Activated naive CD8-positive, alpha-beta T cell treated with anti-CD3 and anti-CD28 coated beads, Interleukin-2, amount 50 U/mL, for 16 hours (primary cell): ENCODE results near the gene DHRS4L2.
"Not testable (repeated sequence)": the region's sequence is repeated elsewhere in the genome, so short reads cannot be mapped to it uniquely, and the experiment has no call there.

Experiments used
- DNase-seq: peaks from one replicate; pipeline ENCODE4 v3.0.0-alpha.2; 2020; ENCODE audit warnings: low read depth, low spot score

The DHRS4L2 gene

GRCh38 chr14:24018978-24019377, 30.2 kb downstream of the DHRS4L2 start:
- DNase-seq: not testable (repeated sequence)

GRCh38 chr14:24019944-24020343, 31.2 kb downstream of the DHRS4L2 start:
- DNase-seq: not testable (repeated sequence)

- DNase-seq: not testable (repeated sequence)
Observed at GRCh38 chr14:24020520-24020919, 31.8 kb downstream of the DHRS4L2 start.

DNA sequence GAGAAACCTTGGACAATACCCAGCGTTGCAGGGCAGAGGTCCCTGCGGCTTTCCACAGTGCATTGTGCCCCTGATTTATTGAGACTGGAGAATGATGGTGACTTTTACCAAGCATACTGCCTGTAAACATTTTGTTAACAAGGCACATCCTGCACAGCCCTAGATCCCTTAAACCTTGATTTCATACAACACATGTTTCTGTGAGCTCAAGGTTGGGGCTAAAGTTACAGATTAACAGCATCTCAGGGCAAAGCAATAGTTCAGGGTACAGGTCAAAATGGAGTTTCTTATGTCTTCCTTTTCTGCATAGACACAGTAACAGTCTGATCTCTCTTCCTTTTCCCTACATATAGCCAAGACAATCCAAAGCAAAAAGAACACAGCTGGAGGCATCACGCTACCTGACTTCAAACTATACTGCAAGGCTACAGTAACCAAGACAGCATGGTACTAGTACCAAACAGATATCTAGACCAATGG, 36.2 kb downstream of the DHRS4L2 start:
- not testable (repeated sequence) for DNase-seq

DNA sequence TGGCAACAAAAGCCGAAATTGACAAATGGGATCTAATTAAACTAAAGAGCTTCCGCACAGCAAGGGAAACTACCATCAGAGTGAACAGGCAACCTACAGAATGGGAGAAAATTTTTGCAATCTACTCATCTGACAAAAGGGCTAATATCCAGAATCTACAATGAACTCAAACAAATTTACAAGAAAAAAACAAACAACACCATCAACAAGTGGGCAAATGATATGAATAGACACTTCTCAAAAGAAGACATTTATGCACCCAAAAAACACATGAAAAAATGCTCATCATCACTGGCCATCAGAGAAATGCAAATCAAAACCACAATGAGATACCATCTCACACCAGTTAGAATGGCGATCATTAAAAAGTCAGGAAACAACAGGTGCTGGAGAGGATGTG, 41.0 kb downstream of the DHRS4L2 start:
- not testable (repeated sequence) for DNase-seq

DNA sequence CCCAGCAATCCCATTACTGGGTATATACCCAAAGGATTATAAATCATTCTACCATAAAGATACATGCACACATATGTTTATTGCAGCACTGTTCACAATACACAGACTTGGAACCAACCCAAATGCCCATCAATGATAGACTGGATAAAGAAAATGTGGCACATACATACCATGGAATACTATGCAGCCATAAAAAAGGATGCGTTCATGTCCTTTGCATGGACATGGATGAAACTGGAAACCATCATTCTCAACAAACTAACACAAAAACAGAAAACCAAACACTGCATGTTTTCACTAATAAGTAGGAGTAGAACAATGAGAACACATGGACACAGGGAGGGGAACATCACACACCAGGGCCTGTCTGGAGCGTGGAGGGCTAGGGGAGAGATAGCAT, 42.6 kb downstream of the DHRS4L2 start:
- not testable (repeated sequence) for DNase-seq

GRCh38 chr14:24032727-24033418, 44.1 kb downstream of the DHRS4L2 start:
- DNase-seq: no peak

- DNase-seq: not testable (repeated sequence)
Observed at GRCh38 chr14:24035769-24036168, 47.0 kb downstream of the DHRS4L2 start.

- no peak for DNase-seq
Observed at GRCh38 chr14:24036169-24036962, 47.6 kb downstream of the DHRS4L2 start.

- DNase-seq: not testable (repeated sequence)
Observed at GRCh38 chr14:24036963-24037657, 48.4 kb downstream of the DHRS4L2 start.

DNA sequence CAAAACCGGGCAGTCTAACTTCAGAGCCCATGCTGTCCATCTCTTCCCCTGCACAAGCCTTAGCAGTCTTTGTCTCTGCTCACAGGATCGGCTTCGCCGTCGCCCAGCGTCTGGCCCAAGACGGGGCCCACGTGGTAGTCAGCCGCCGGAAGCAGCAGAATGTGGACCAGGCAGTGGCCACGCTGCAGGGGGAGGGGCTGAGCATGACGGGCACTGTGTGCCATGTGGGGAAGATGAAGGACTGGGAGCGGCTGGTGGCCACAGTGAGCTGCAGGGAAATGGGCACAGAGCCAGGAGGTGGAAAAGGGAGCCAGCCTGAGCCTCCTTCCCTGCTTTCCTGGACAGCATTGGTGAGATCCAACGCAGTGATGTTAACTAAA, 48.9 kb downstream of the DHRS4L2 start:
- DNase-seq: no peak

DNA sequence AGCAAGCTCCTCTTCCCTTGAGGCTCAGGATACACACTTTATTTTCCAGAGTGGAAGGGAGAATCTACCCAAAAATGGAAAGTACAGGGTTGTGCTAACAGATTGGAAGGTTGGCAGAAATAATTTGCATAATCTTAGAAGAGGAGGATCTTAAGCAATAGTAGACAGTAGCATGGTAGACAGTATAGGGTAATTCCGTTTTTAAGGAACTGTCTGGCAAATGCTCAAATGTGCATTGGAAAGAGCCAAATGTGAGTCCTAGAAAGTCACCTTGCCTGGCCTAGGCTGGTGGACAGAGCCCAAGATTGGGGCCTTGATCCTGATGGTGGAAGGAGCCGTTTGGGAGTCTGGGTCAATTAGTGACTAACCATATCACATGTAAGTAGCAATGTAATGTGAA, 50.0 kb downstream of the DHRS4L2 start:
- DNase-seq: no peak

- DNase-seq: no peak
Observed at GRCh38 chr14:24040692-24041091, 52.0 kb downstream of the DHRS4L2 start.

DNA sequence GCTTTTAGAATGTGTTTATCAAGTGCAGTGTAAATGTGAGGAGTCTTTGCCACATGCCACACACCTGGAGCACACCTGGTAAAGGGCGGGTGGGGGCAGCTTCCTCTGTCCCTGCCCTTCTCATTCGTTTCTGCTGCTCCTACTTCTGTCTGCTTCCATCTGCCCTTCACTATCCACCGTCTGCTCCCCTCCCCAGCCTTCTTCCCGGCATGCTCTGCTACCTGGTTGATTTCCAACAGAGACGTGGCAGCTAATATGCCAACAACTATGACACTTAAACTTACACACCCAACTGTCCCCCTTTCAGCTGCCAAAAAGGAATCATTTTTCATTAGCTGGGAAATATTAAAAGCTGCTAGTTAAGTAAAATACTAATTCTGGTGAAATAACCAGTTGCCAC, 54.0 kb downstream of the DHRS4L2 start:
- DNase-seq: no peak

GRCh38 chr14:24049002-24049401, 60.3 kb downstream of the DHRS4L2 start:
- not testable (repeated sequence) for DNase-seq

- not testable (repeated sequence) for DNase-seq
Observed at GRCh38 chr14:24050753-24051152, 62.0 kb downstream of the DHRS4L2 start.

GRCh38 chr14:24051176-24051788, 62.6 kb downstream of the DHRS4L2 start:
- DNase-seq: no peak

DNA sequence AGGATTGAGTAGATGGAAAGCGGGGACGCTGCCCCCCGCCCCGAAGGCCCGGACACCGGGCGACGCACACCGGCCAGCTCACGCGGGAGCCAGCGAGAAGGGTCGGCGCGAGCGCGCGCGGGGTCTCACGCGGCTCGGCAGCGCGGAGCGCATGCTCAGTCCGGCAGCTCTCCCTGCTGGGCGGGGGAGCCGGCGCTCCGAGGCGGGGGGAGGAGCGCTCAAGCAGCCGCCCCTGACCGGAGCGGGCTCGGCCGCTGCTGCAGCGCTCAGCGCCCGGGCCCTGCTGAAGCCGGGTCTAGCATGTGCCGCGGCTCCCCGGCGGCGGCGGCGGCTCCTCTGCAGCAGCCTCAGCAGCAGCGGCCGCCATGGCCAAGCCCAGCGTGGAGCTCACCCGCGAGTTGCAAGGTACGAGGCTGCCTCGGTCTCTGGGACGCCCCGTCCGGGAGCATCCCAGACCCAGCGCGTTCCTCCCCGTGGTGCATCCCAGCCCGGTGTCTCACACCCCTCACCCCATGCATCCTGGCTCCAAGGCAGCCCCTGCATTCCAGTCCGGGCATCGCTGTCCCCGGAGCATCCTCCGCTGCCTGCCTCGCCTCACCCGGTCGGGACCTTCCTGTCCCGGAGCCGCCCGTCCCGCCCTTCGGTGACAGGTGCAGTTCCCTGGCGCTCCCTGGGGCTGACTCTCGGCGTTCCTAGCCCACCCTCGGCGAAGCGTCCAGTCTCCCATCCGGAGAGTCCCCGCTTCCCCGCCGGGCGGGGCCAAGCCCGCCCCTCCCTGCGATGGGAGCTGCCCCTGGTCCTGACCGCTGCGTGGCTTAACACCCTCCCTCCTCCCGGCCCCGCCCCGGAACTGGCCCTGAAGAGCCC, 63.3 kb downstream of the DHRS4L2 start, which contains the start of gene CARMIL3:
CARMIL3 (plus strand) TSS at position 221 of the 867 bp plus-strand sequence; CDS start at position 366, 145 bp downstream.
- DNase-seq: no peak

DNA sequence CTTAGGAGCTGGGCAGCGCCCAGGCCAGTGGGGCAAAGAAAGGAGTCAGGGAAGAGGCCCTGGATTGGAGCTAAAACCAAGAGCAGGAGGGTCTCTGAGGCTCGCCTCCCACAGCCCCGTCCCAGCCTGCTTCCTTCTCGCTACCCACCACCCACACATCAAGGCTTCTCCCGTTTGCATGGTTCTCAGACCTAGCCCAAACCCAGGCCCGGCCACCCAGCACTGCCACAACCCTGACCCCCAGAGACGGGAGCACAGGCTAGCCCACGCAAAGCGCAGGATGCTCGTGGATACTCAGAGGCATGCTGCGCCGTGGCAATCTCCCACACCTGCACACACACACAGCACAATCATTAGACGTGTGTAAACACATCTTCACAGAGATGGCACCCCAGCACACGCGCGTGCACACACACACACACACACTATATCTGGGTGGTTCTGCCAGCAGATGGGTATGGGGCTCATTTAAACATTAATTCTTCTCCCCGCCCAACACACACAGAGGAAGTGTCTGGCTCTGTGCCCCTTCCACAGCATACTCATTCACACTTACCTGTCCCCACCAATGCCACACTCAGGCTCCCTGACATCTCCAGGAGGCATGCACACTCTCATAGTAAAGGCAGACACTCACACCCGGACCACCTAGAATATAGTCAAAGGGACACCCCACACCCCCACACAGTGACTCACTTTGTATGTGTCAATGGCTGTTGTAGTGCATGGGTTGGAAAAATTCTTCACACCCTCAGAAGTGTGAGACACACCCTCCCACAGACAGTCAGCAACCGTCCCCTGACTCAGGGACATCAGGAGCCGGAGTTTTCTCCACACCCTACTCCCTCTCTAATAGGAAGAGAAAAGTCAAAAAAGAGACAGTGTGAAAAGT, 64.2 kb downstream of the DHRS4L2 start:
- DNase-seq: peak; percentile 64
